GM20000 (cell line): ENCODE measurements around the gene ATE1.
"Not testable (repeated sequence)": the region's sequence is repeated elsewhere in the genome, so short reads cannot be mapped to it uniquely, and the experiment has no call there.

Source experiments
- DNase-seq: peaks from one replicate; pipeline ENCODE4 v3.0.0; 2012; ENCODE audit warnings: low spot score
- CTCF ChIP-seq: IDR thresholded peaks from 2 replicates; pipeline ENCODE4 v1.5.1; 2012; ENCODE audit warnings: mild to moderate bottlenecking, control low read depth; ENCODE audit errors: extremely low read depth, missing control alignments

Gene ATE1

GRCh38 chr10:121831777-121832176, 96.1 kb downstream of the ATE1 start:
- TF ChIP-seq CTCF: no peak

GRCh38 chr10:121831237-121831636, 96.6 kb downstream of the ATE1 start:
- DNase-seq: no peak
- no peak for TF ChIP-seq CTCF

More at GRCh38 chr10:121831777-121832176, 96.1 kb downstream of the ATE1 start:
- DNase-seq: no peak

- no peak for TF ChIP-seq CTCF
- no peak for DNase-seq
These were observed 97.7 kb downstream of the ATE1 start for GRCh38 chr10:121830101-121830500.

GRCh38 chr10:121828045-121828444, 99.8 kb downstream of the ATE1 start:
- no peak for DNase-seq
- TF ChIP-seq CTCF: no peak

GRCh38 chr10:121826773-121827172, 101.1 kb downstream of the ATE1 start:
- not testable (repeated sequence) for DNase-seq

GRCh38 chr10:121823993-121824463, 103.8 kb downstream of the ATE1 start:
- TF ChIP-seq CTCF: peak; percentile 42
- peak; percentile 57 for DNase-seq

GRCh38 chr10:121822724-121823123, 105.1 kb downstream of the ATE1 start:
- DNase-seq: no peak
- no peak for TF ChIP-seq CTCF

GRCh38 chr10:121822180-121822579, 105.7 kb downstream of the ATE1 start:
- no peak for TF ChIP-seq CTCF
- no peak for DNase-seq
